HCT116 (cell line): ENCODE results near the gene REEP5. TPM values are rescaled to one million over a fixed set of nuclear protein-coding genes. Genes with fewer than 3 reads are reported as not detected.

Experiments
- ATAC-seq: fragments of 200-7000 bp; cut with Tn5 transposase; 2 replicates; pipeline ENCODE4 v1.9.1; 2020; ENCODE audit warnings: mild to moderate bottlenecking, moderate library complexity
- BruUV-seq: library from RNA; stranded (reverse); fragments of 400-500 nt; replicated peaks from 2 replicates; lab custom pipeline; 2021; lab: Mats Ljungman, UMichigan
- CTCF ChIA-PET: fragments of 300-600 bp; sonication (Branson Sonifier 250); formaldehyde crosslinking; loops from one replicate; lab custom pipeline; 2021; ENCODE audit warnings: antibody characterized with exemption; lab: Charles Lee
- POLR2A ChIA-PET: fragments of 300-600, 350-600 bp; sonication (Branson Sonifier 250); formaldehyde crosslinking; loops from one replicate; lab custom pipeline; 2021; ENCODE audit warnings: antibody characterized with exemption; lab: Charles Lee
- RAD21 ChIA-PET, 2 experiments: fragments of 300-600 bp; sonication (Branson Sonifier 250); formaldehyde crosslinking; loops; one replicate each; lab custom pipeline; 2023; ENCODE audit warnings: low total read pairs in 2 of 2; ENCODE audit not compliant: uncharacterized antibody in 2 of 2, unreplicated experiment in 2 of 2, low non-redundant PET in 1 of 2; lab: Charles Lee
- DNase-seq: peaks from one replicate; pipeline ENCODE4 v3.0.0-alpha.2; 2010; ENCODE audit warnings: low read depth, low spot score
- H2AFZ ChIP-seq: fragments of 200-600 bp; shearing (Covaris generic), sonication (generic); 2 replicates; pipeline ENCODE4 v1.6.1; 2017; ENCODE audit warnings: low read depth, mixed run types, mixed read lengths, antibody characterized with exemption, low read length; ENCODE audit not compliant: poor library complexity, severe bottlenecking
- H3K27ac ChIP-seq: 2 replicates; pipeline ENCODE4 v1.5.1; 2012; ENCODE audit warnings: low read depth, low read length
- H3K27me3 ChIP-seq: fragments of 200-600 bp; sonication (generic); 2 replicates; pipeline ENCODE4 v1.6.1; 2016; ENCODE audit warnings: mixed run types, low read length, mixed read lengths; ENCODE audit not compliant: insufficient read depth
- H3K36me3 ChIP-seq, 2 experiments: fragments of 200-500 bp in 1 of 2; fragments of 200-600 bp in 1 of 2; sonication (Bioruptor generic) in 1 of 2; sonication (generic) in 1 of 2; 2 replicates each; pipeline versions ENCODE4 v1.5.1 to v1.6.1; 2014 to 2016; ENCODE audit warnings: low read length in 2 of 2, inconsistent platforms in 1 of 2, mixed read lengths in 1 of 2, mixed run types in 1 of 2; ENCODE audit not compliant: insufficient read depth in 2 of 2, control insufficient read depth in 1 of 2
- H3K4me1 ChIP-seq, 2 experiments: fragments of 200-600 bp in 1 of 2; sonication (generic) in 1 of 2; 2 replicates each; pipeline versions ENCODE4 v1.5.1 to v1.6.1; 2012 to 2017; ENCODE audit warnings: low read length in 2 of 2, inconsistent platforms in 1 of 2, mild to moderate bottlenecking in 1 of 2, mixed read lengths in 1 of 2, mixed run types in 1 of 2, moderate library complexity in 1 of 2; ENCODE audit not compliant: insufficient read depth in 2 of 2, control insufficient read depth in 1 of 2
- H3K4me2 ChIP-seq: fragments of 200-600 bp; sonication (generic); 2 replicates; pipeline ENCODE4 v1.6.1; 2017; ENCODE audit warnings: mixed run types, low read length, mixed read lengths
- H3K4me3 ChIP-seq, 2 experiments: fragments of 200-600 bp in 1 of 2; sonication (generic) in 1 of 2; replicated peaks in 1 of 2; 2 replicates each; pipeline ENCODE4 v1.5.1; 2011 to 2016; ENCODE audit warnings: low read length in 2 of 2, control low read depth in 1 of 2, low read depth in 1 of 2, mild to moderate bottlenecking in 1 of 2, mixed read lengths in 1 of 2, mixed run types in 1 of 2
- H3K79me2 ChIP-seq: fragments of 200-600 bp; sonication (generic); 2 replicates; pipeline ENCODE4 v1.6.1; 2017; ENCODE audit warnings: mild to moderate bottlenecking, mixed run types, low read length, moderate library complexity, mixed read lengths; ENCODE audit not compliant: insufficient read depth
- H3K9ac ChIP-seq: fragments of 200-600 bp; sonication (generic); 2 replicates; pipeline ENCODE4 v1.6.1; 2016; ENCODE audit warnings: low read length, mixed read lengths
- H3K9me2 ChIP-seq: fragments of 200-600 bp; sonication (generic), shearing (Covaris generic); 2 replicates; pipeline ENCODE4 v1.6.1; 2017; ENCODE audit warnings: mixed run types, mild to moderate bottlenecking, moderate library complexity; ENCODE audit not compliant: insufficient read depth
- H3K9me3 ChIP-seq, 2 experiments: fragments of 200-500 bp in 1 of 2; fragments of 200-600 bp in 1 of 2; sonication (Bioruptor generic) in 1 of 2; sonication (generic) in 1 of 2; 2 replicates each; pipeline ENCODE4 v1.6.1; 2014 to 2017; ENCODE audit warnings: low read length in 2 of 2, mixed read lengths in 2 of 2, inconsistent platforms in 1 of 2, low read depth in 1 of 2, mild to moderate bottlenecking in 1 of 2, mixed run types in 1 of 2, moderate library complexity in 1 of 2; ENCODE audit not compliant: control insufficient read depth in 1 of 2, insufficient read depth in 1 of 2
- H4K20me1 ChIP-seq: fragments of 200-600 bp; sonication (generic), shearing (Covaris generic); 2 replicates; pipeline ENCODE4 v1.6.1; 2017; ENCODE audit warnings: mixed run types, mild to moderate bottlenecking, moderate library complexity; ENCODE audit not compliant: insufficient read depth
- CBX3 ChIP-seq: IDR thresholded peaks from 2 replicates; pipeline ENCODE4 v1.6.1; 2012; ENCODE audit warnings: low read depth
- EZH2 ChIP-seq: fragments of 200-600 bp; sonication (generic); IDR thresholded peaks from 2 replicates; pipeline ENCODE4 v1.6.1; 2017; ENCODE audit warnings: antibody characterized with exemption, mixed run types
- FOSL1 ChIP-seq: IDR thresholded peaks from 2 replicates; pipeline ENCODE4 v1.6.1; 2012; ENCODE audit warnings: low read depth
- JUND ChIP-seq: IDR thresholded peaks from 2 replicates; pipeline ENCODE4 v1.6.1; 2012
- SP1 ChIP-seq: IDR thresholded peaks from 2 replicates; pipeline ENCODE4 v1.6.1; 2012; ENCODE audit warnings: low read depth
- ZBTB33 ChIP-seq: IDR thresholded peaks from 2 replicates; pipeline ENCODE4 v1.6.1; 2011; ENCODE audit warnings: mild to moderate bottlenecking, low read length, moderate library complexity; ENCODE audit not compliant: insufficient replicate concordance; ENCODE audit errors: extremely low read depth
- ZNF274 ChIP-seq: fragments of 200-500 bp; sonication (Bioruptor generic); IDR thresholded peaks from 2 replicates; pipeline ENCODE4 v1.6.1; 2014; ENCODE audit warnings: mild to moderate bottlenecking, low read depth, low read length, inconsistent platforms
- intact Hi-C: fragments of 100-400 bp; cut with micrococcal nuclease; formaldehyde crosslinking; loops from 2 replicates; pipeline ENCODE4 v1.10.0; 2022
- total RNA-seq: library from RNA; stranded (reverse); gene quantifications from one replicate; pipeline ENCODE4 v1.2.1, GENCODE V29; 2021; ENCODE audit not compliant: unreplicated experiment

Gene REEP5
- total RNA-seq, 1 experiment from 2014 or later = 71.7 TPM

DNA sequence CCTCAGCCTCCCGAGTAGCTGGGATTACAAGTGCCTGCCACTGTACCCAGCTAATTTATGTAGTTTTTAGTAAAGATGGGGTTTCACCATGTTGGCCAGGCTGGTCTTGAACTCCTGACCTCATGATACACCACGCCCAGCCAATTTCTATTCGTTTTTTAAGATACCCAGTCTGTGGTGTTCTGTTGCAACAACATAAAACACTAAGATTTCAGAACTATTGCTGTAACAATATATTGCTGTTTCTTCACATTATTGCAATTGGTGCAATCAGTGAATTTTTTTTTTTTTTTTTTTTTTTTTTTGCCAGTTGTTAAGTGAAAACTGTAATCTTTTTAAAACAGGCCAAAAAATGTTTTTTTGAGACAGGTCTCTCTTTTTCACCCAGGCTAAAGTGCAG lies 51.1 kb downstream of the REEP5 start (continued):
- no peak for TF ChIP-seq ZBTB33
- no peak for TF ChIP-seq CBX3

- ChIA-PET POLR2A (no interaction called here), RAD21 (no interaction called here), CTCF (no interaction called here)
- no peaks in the 10 kb centered on the region for H3K9me2 ChIP-seq
- H3K4me2 ChIP-seq = no peak overlapping the region
- TF ChIP-seq ZNF274 = no peak
- TF ChIP-seq FOSL1 = no peak
- no peak for TF ChIP-seq JUND
- TF ChIP-seq SP1 = no peak
- TF ChIP-seq EZH2 = no peak
- intact Hi-C loops = no loop called here
- H3K36me3 ChIP-seq = peaks cover 32 to 33% of the 10 kb centered on the region in 2 experiments
- no TSS peak for BruUV-seq
- no peaks in the 10 kb centered on the region for H3K9me3 ChIP-seq
- DNase-seq = no peak
- no peak for ATAC-seq
- H3K79me2 ChIP-seq = peaks cover 17% of the 10 kb centered on the region
- no peak overlapping the region for H3K27ac ChIP-seq
- H3K4me3 ChIP-seq = no peak overlapping the region
- H4K20me1 ChIP-seq = no peaks in the 10 kb centered on the region
- no peak overlapping the region for H3K9ac ChIP-seq
- no peaks in the 10 kb centered on the region for H3K4me1 ChIP-seq
- no peak overlapping the region for H2AFZ ChIP-seq
- H3K27me3 ChIP-seq = no peaks in the 10 kb centered on the region
Measured at GRCh38 chr5:112869948-112870347, 52.1 kb downstream of the REEP5 start.
